Measurements from ENCODE around the gene TBC1D4. TPM values are rescaled to one million over a fixed set of nuclear protein-coding genes. Genes with fewer than 3 reads are reported as not detected.

Gene TBC1D4, protein sequence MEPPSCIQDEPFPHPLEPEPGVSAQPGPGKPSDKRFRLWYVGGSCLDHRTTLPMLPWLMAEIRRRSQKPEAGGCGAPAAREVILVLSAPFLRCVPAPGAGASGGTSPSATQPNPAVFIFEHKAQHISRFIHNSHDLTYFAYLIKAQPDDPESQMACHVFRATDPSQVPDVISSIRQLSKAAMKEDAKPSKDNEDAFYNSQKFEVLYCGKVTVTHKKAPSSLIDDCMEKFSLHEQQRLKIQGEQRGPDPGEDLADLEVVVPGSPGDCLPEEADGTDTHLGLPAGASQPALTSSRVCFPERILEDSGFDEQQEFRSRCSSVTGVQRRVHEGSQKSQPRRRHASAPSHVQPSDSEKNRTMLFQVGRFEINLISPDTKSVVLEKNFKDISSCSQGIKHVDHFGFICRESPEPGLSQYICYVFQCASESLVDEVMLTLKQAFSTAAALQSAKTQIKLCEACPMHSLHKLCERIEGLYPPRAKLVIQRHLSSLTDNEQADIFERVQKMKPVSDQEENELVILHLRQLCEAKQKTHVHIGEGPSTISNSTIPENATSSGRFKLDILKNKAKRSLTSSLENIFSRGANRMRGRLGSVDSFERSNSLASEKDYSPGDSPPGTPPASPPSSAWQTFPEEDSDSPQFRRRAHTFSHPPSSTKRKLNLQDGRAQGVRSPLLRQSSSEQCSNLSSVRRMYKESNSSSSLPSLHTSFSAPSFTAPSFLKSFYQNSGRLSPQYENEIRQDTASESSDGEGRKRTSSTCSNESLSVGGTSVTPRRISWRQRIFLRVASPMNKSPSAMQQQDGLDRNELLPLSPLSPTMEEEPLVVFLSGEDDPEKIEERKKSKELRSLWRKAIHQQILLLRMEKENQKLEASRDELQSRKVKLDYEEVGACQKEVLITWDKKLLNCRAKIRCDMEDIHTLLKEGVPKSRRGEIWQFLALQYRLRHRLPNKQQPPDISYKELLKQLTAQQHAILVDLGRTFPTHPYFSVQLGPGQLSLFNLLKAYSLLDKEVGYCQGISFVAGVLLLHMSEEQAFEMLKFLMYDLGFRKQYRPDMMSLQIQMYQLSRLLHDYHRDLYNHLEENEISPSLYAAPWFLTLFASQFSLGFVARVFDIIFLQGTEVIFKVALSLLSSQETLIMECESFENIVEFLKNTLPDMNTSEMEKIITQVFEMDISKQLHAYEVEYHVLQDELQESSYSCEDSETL (N-terminal part only)
- 10 to 100 TPM; 33.3 to 52.8 (median 40.6) TPM for total RNA-seq

DNA sequence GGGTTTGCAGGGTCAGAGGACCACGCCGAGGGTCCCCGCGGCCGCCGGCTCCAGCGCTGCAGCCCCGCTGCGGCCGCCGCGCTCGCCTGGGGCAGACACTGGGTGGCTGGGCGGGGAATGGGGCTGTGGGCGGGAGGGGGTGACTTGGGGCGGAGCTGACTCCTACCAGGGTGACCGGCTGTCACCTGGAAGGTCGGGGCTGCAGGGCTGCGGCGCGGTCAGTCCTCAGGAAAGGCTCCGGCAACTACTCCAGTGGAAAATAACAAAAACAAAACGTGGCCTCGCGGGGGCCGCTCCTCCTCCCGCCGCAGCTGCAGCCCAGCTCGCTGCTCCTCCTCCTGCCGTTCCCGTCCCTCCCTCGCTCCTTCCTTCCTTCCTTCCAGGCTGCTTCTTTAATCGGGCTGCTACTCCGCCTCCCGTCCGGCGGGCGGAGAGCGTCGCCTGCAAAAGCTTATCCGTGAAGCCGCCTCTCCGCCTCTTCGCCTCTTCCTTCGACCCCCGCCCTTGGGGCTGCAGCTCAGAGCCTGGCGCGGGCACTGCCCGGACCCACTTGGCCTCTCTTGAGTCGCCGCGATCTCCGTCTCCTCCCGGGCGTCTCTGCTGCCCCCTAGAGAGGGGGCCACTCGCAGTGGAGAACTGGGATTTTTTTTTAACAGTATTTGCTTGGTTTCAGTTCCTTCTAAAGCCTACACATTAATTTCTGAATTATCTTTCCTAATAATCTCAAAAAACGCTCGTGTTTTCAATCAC, at the start of gene TBC1D4:
Gene TBC1D4, minus strand, starts transcription at position 100 of the 750 bp plus-strand sequence. CDS start 402 bp downstream, outside the sequence.
- intact Hi-C loops (cut with DNase I; ENCODE audit: low total_unique reads), result no loop called here
- peak within 1 kb of the TSS; percentile 85 to 87 for H3K27ac ChIP-seq
- no peaks in the 10 kb centered on the region for H3K27me3 ChIP-seq
- peak; percentile 71 to 85 for DNase-seq (ENCODE audit: low spot score in 2 of 2)
- peak within 1 kb of the TSS; percentile 82 to 94 (median 86) for H3K4me3 ChIP-seq
- TF ChIP-seq POLR2AphosphoS5 (IDR thresholded peaks at IDR 0.05), result peak; percentile 28 to 76 (median 73)
- no peak for TF ChIP-seq POLR2A (IDR thresholded peaks at IDR 0.05)
- TF ChIP-seq, protein P1, sequence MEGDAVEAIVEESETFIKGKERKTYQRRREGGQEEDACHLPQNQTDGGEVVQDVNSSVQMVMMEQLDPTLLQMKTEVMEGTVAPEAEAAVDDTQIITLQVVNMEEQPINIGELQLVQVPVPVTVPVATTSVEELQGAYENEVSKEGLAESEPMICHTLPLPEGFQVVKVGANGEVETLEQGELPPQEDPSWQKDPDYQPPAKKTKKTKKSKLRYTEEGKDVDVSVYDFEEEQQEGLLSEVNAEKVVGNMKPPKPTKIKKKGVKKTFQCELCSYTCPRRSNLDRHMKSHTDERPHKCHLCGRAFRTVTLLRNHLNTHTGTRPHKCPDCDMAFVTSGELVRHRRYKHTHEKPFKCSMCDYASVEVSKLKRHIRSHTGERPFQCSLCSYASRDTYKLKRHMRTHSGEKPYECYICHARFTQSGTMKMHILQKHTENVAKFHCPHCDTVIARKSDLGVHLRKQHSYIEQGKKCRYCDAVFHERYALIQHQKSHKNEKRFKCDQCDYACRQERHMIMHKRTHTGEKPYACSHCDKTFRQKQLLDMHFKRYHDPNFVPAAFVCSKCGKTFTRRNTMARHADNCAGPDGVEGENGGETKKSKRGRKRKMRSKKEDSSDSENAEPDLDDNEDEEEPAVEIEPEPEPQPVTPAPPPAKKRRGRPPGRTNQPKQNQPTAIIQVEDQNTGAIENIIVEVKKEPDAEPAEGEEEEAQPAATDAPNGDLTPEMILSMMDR (IDR thresholded peaks at IDR 0.05), result peak; percentile 44 to 77 (median 64)
- peaks cover 3% of the 10 kb centered on the region for H3K36me3 ChIP-seq
- no peaks in the 10 kb centered on the region for H3K9me3 ChIP-seq
- H3K4me1 ChIP-seq, result no peaks in the 10 kb centered on the region

- Histone ChIP-seq H3K9me3 (no peaks in the 10 kb centered on the region), H3K27me3 (no peaks in the 10 kb centered on the region), H3K27ac (no peak overlapping the region), H3K36me3 (no peaks in the 10 kb centered on the region), H3K4me1 (no peaks in the 10 kb centered on the region), H3K4me3 (no peak overlapping the region)
- DNase-seq (ENCODE audit: low spot score in 2 of 2), result no peak
- intact Hi-C loops (cut with DNase I; ENCODE audit: low total_unique reads), result no loop called here
- TF ChIP-seq POLR2AphosphoS5 (IDR thresholded peaks at IDR 0.05) (no peak), POLR2A (IDR thresholded peaks at IDR 0.05) (no peak)
- TF ChIP-seq, protein P1 (IDR thresholded peaks at IDR 0.05), result no peak
Observed at GRCh38 chr13:75530549-75530961, 48.6 kb upstream of the TBC1D4 start.

DNA sequence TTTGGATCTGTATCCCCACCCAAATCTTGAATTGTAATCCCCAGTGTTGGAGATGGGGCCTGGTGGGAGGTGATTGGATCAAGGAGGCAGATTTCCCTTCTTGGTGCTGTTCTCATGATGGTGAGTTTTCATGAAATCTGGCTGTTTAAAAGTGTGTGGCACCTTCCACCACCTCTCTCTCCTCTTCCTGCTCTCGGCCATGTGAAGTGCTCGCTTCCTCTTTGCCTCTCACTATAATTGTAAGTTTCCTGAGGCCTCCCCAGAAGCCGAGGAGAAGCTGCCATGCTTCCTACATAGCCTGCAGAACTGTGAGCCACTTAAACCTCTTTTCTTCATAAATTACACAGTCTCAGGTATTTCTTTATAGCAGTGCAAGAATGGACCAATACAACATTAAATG, 40.0 kb upstream of the TBC1D4 start:
- no peaks in the 10 kb centered on the region for H3K27me3 ChIP-seq
- no peak overlapping the region for H3K4me3 ChIP-seq
- intact Hi-C loops (cut with DNase I; ENCODE audit: low total_unique reads), result no loop called here
- H3K36me3 ChIP-seq, result no peaks in the 10 kb centered on the region
- TF ChIP-seq, protein P1 (IDR thresholded peaks at IDR 0.05), result no peak
- TF ChIP-seq POLR2AphosphoS5 (IDR thresholded peaks at IDR 0.05), result no peak
- TF ChIP-seq POLR2A (IDR thresholded peaks at IDR 0.05), result no peak
- H3K27ac ChIP-seq, result no peak overlapping the region
- no peak for DNase-seq (ENCODE audit: low spot score in 2 of 2)
- H3K4me1 ChIP-seq, result no peaks in the 10 kb centered on the region
- no peaks in the 10 kb centered on the region for H3K9me3 ChIP-seq

- no peak for DNase-seq (ENCODE audit: low spot score in 2 of 2)
- no peaks in the 10 kb centered on the region for H3K4me1 ChIP-seq
- no peaks in the 10 kb centered on the region for H3K27me3 ChIP-seq
- intact Hi-C loops (cut with DNase I; ENCODE audit: low total_unique reads), result no loop called here
- TF ChIP-seq, protein P1 (IDR thresholded peaks at IDR 0.05), result no peak
- TF ChIP-seq POLR2A (IDR thresholded peaks at IDR 0.05), result no peak
- TF ChIP-seq POLR2AphosphoS5 (IDR thresholded peaks at IDR 0.05), result no peak
- H3K36me3 ChIP-seq, result no peaks in the 10 kb centered on the region
- H3K9me3 ChIP-seq, result no peaks in the 10 kb centered on the region
- no peak overlapping the region for H3K27ac ChIP-seq
- no peak overlapping the region for H3K4me3 ChIP-seq
Observed at GRCh38 chr13:75518439-75519088, 36.6 kb upstream of the TBC1D4 start.
